NCI-H774 (cell line): Measurements from ENCODE around the gene ACAA2.
A peak's percentile ranks its signal among the peaks of the same experiment; 100 is the strongest.
"Not testable (repeated sequence)": the region's sequence is repeated elsewhere in the genome, so short reads cannot be mapped to it uniquely, and the experiment has no call there.

Experiments used
- DNase-seq: peaks from one replicate; lab custom pipeline; 2025; lab: John Stamatoyannopoulos, UW

The ACAA2 gene

DNA sequence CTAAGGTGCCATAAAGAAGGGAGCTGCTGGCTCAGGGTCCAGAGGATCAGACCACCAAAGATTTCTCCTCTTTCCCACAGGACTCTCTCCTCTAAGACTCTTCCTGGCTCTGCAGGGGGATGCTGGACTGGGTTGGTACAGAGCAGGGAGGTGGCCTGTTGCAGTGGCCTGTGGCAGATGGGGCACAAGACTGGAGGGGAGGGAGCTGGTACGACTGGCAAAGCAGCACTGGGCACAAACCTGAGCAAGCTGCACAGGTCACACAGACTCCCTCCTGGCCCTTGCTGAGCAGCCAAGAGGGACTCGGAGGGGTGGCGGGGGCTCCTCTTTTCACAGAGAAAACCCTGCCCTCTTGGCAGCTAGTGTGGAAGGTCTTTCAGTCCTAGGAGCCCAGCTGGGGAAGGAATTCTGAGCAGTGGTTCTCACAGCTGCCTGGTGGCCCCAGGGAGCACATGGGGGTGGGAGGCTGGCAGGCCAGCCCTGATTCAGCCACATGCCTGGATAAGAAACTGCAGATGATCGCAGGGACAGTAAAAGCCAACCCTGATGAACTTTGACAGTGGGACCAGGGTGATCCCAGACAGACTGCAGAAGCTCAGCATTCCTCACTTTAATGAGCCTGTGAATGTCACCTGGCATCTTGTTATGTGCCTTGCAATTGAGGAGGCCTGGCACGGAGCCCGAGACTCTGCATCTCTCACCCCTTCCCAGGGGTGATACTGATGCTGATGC, 32.5 kb upstream of the ACAA2 start:
- DNase-seq, result no peak

DNA sequence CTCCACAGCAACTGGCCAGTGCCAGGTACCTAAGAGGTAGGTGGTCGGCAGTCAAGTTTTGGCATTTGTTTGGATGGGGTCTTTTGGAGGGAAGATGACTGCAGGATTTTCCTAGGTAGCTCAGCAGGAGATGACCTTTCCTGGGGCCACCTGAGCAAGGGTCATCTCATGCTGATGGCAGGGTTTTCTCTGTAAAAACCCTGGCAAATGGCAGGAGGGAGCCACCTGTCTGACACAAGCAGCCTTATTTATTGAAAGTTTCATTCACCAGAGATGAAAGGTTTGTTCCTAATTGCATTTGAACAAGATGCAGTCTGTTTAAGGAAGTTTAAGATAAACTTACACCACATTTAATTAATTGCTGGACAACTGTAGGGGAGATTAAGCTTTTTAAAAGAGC, 31.6 kb upstream of the ACAA2 start:
- DNase-seq, result no peak

DNA sequence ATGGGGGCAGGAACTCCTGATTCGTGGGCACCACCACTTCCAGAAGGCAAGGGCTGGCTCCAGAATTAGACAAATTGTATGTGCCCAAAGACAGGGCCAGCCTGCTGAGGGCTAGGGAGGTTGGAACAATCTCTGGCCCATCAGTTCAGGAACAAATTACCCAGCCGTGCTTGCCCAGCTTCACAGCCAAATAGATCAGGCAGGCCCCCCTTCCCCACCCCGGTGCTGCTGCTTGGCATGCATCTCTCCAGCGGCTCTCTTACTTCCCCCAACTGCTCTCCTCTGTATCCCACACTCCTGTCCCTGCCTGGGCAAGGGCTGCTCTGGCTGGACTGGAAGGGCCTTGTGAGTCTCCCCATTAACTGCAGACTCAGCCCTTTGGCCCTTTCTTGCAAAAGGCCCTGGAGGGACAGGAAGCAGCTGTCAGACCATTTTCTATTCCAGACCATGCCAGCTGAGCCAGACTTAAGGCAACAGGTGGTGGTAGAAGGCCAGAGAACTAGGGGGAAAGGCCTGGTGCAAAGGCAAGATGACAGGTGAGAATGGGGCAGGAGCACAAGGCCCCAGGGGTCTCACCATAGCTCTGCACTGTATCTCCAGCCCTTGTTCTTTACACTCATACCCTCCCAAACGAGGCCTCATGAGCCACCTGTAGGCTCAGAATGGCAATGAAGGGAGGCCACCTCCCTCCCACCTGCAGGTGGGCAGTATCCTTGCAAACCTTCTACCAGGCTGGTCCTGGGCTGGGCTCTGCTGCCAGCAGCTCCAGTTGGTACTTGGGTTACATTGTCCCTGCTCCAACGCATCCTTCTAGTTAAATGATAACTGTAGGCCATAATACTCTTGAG, 30.7 kb upstream of the ACAA2 start:
- no peak for DNase-seq

DNA sequence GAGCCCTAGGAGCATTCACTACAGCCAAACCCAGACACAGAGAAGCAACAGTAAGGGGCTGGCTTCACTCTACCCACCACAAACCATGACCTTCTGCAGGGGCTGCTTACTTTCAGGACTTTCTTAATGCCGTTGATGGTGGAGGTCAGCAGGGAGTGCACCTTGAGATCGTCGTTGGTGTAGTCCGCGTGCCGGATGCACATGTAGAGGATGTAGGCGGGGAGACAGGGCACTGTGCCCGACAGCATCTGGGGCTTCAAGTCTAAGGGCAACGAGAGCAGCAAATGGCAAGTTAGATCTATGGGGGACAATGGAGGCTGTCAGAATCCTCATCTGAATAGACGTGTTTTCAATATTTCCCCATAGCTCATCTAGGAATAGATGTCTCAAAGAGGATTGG, 29.8 kb upstream of the ACAA2 start:
- no peak for DNase-seq

DNA sequence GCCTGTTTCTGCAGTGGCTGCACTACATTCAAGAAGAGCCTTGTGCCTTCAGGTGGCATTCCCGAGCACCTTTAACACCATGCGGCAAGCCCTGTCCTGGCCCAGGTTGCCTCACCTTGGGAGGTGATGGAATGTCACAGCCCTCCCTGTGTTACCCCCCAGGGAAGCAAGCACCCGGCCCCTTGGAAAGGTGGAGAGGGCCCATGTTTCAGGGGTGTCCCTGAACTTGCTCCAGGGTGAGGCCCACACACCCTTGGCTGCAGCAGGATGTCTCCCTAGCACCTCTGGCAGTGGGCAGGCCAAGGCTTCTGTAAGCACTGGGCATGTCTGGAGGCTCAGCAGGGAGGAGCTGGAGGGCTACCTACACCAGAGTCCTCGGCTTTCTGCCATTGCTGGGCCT, 29.3 kb upstream of the ACAA2 start:
- DNase-seq, result no peak

DNA sequence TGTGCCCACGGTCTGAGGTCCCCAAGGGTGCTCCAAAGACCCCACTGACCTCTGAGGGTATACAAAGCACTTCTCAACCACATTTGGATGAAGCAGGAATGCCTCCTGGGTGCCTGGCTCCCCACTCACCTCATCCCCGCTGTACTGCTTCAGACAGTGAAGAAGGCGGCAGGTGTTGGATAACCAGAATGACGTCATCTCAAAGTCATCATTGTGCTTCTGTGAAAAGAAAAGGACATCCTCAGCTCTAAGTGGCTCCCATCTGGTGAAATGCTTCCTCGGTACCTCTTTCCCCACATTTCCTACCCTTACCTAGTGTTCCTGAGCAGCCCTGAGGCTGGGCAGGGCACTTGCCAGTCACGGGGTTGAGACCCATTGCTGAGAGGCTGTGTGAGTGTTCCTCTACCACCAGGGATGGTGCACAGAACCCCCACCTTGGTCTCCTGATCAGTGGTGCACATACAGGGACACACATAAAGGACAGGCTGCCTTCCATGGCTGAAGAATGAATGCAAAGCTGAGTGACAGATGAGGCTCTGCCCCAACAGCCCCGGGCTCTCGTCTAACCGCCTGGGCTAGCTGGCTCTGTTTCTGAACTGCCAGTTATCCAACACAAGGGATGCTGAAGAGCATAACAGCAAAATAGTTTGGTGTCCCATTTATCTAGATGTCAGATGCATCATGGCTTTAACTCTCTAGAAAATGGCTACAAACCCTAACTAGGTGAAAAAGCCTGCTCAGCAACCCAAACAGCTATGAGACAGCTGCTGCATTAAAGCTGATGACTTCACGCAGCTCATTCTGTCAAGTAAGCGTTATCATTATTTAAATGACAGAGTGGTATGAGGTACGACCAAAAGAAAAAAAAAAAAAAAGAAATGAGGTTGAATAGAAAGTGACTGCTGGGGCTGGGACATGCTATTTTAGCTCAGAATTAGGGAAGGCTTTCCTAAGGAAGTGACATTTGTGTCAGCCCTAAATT, 28.2 kb upstream of the ACAA2 start:
- DNase-seq, result no peak

DNA sequence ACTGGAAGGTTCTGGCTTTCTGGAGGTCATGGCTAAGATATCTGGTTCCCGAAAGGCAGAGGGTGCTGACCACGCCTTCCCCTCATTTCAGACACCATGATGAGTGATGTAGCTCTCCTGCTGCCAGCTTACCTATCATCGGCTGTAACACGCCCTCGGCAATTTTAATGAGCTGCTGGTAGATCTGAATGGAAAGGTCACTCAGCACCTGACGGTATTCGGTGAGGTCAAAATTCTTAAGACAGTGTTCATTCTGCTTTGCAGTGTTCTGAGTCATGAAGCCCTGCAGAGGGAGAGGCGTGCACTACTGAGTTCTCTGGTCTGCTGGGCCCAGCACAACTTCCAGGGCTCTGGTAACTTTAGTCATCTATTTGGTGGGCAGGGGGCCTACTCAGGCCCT, 25.7 kb upstream of the ACAA2 start:
- no peak for DNase-seq

DNA sequence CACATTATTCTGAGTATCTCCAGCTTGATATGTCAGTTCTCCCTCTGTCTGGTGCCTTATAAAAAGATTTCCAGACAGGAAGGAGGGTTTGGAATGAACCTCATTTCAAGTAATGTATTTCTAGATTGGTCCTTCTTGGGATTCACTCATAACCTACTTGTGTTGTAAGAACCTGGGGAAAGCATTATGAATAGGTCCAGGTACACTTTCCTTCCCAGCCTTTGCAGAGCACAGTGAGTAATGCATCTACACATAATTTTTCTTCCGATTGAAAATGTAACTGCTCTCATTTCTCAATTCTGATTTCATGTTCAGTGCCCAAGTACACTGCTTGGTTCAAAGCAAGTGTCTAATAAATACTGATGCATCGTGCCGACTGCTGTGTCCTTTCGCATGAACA, 25.0 kb upstream of the ACAA2 start:
- no peak for DNase-seq

DNA sequence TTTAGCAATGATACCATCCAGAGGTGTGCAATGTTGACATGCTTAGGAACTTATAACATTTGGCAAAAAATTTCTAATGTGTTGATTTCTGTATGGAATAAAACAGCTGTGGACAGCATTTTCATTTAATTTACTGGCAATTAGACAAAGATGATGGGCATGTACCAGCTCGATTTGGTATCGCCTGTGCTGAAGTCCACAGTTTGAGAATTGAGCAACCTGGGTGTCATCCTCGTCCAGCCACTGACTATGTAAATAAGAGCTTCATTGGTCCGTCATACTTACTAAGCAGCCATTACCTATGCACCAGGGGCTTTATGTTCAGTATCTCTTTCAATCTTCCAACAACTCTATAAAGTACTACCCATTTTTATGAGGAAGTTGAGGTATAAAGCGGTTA, 24.6 kb upstream of the ACAA2 start:
- no peak for DNase-seq

DNA sequence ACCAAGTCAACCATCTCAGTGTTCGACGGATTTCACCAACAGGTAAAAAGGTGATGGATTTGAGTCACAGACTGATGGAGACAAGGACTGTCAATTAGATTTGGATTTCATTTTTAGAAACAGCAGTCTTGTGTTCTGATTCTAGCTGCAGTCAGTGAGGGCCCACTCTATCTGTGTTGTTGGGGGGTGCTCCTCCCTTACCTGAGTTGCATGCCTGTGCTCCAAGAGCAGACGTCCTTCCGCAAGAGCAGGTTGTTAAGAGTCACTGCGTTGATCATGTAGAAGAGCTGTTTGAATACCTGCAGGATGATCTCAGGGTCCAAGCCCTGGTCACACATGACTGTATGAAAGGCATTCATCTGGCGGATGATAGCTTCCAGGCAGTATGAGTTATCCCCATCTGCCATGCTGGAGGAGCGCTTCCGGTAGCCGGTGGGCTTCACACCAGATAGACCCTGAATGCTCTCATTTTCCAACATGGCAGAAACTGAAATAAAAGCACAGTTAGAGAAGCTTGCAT, 24.0 kb upstream of the ACAA2 start:
- not testable (repeated sequence) for DNase-seq

DNA sequence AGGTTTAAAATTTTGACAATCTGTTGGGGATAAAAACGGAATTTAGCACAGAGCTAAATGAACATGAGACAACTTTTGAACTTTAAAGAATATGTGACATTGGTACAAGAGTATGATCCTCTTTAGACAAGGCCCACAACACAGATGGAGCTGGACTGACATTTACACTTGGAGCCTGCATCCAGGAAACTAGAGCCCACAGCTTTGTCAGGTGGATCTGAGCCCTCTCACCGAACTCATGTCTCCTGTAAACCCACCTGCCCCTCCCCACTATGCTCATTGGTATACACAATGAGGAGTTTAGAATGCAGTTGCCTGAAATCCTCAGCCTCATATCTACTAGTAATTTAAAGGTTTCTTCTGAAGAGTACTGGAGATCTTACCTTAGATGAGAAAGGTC, 22.1 kb upstream of the ACAA2 start:
- DNase-seq, result no peak

DNA sequence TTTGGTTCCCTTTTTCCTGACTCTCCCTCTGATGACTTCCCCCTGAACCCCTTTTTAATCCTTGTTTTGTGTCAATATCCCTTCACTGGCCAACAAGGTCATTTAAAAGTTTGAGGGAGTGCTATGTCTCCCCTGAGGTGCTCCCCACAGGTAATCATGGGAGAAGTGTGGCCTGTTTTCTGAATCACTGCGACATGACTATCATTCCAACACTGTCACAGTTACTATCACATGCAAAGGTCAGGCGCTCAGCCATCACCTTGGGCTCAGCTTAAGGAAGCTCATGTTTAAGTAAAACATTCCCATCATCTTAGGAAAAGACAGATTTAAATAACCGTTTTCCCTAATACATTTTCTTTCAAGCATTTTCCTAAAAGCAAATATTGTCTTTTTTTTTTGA, 20.9 kb upstream of the ACAA2 start:
- no peak for DNase-seq

DNA sequence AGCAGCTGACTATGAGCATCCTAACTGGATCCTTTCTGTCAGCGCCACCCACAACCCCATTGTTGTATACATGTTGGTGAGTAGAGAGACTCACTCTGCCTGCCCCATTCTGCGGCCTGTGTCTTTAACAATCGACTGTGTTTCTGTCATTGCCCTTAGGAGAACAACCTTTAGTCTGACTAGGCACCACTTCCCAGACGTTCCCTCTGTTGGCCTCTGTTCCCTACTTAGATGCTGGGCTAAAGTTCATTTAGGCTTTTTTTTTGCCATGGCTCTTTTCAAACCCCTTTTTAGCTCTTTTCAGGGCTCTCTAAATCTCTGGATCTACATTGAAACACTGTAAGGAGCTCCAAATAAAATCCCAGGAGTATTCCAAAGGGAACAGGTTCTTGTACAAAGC, 20.5 kb upstream of the ACAA2 start:
- DNase-seq, result no peak

DNA sequence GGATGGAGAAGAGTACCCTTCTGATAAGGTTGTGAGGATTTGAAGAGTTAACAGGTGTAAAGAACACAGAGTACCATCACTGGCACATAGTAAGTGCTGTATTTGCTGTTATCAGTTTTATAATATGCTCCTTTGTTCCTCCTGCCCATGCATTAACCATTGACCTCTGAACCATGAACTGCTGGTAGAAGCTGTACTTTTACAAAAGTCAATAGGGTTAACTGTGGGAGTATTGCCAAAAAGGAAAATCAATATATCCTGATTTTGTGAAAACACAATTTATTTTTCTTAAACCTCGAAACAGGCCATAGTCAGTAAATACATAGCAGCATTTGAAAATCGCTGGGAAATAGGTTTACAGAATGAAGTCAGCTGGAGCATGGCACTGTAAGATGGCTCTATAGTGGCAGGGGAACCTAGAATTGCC, 18.9 kb upstream of the ACAA2 start:
- DNase-seq, result no peak

DNA sequence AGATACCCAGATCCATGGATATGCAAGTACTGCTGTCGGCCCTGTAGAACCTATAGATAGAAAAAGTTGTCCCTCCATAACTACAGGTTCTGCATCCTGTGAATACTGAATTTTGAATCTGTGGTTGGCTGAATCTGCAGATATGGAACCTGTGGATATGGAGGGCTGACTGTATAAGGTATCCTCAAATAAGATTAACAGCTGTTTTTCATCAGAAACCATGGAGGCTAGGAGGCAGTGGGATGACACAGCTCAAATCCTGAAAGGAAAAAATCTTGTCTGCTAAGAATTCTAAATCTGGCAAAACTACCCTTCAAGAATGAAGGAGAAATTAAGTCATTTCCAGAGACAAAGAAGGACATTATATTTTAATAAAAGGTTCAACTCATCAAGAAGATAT, 14.7 kb upstream of the ACAA2 start:
- no peak for DNase-seq

DNA sequence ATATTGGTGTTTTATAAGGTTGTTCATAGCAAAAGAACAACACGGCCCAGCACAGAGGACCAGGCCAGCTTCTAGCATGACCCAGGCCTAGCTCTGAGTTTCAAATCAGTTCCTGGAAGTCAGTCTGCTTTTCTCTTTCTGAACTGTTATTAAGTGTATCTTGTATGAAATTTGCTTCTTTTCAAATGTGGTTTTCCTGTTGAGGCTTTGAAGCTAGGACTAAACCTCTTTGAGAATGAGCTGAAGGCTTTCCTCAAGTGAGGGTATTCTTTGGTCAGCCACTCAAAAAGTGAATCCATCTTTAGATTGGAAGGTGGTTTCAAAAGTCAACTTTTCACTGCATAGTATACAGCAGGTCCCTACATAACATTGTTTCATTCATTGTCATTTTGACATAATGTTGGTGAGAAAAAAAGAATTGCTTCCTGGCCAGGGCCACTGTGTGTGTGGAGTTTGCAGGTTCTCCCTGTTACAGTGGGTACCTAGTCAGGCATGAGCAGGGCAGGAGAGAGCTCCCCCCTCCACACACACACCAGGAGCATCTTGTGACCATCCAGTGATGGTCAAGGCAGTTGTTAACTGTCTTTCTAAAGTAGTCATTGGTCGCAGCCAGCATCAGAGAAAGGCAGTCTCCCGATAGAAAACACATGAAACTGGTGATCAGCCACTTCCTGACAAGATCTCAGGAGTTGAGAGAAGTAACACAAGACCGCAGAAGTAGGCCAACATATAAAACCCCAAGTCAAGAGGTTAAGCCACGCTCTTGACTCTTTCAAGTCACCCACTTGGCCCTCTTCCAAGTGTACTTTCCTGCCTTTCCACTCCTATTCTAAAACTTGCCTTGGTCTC, 6.7 kb upstream of the ACAA2 start:
- no peak for DNase-seq

DNA sequence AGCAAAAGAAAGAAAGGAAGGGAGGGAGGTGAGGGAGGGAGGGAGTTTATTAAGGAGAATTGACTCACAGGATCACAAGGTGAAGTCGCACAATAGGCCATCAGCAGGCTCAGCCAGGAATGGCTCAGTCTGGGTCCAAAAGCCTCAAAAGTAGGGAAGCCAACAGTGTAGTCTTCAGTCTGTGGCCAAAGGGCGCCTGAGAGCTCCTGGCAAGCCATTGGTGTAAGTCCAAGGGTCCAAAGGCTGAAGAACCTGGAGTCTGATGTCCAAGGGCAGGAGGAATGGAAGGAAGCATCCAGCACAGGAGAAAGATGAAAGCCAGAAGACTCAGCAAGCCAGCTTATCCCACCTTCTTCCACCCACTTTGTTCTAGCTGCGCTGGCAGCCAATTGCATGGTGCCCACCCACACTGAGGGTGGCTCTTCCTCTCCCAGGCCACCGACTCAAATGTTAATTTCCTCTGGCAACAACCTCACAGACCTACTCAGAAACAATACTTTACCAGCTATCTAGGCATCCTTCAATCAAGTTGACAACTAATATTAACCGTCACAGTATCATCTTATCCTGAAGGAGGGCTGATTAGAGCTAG, 5.8 kb upstream of the ACAA2 start:
- DNase-seq, result no peak

DNA sequence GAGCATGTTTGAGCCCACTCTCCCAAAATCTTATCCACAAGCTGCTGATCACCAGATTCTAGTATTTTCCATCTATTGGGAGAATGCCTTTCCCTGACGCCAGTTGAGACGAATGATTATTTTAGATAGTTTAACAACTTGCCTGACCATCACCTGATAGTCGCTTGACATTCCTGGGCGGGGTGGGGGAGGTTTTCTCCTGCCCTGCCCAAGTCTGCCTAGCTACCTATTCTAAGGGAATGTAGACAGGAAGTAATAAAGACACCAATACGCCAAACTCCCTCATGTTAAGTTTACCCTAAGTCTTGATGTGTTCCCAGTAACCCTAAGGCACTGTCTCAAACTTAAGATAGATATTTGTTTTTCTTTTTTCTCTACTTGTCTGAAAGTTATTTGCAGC, 4.6 kb upstream of the ACAA2 start:
- no peak for DNase-seq

DNA sequence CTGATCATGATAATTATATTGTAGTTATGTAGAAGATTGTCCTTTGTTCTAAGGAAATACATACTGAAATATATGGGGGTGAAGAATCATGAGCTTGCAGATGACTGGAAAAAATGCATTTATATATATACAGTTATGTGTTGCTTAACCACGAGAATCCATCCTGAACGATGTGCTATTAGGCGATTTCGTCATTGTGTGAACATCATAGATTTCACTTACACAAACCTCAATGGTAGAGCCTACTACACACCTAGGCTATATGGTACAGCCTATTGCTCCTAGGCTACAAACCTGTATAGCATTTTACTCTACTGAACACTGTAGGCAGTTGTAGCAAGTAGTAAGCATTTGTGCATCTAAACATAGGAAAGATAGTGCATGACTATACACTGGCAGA, 2.6 kb upstream of the ACAA2 start:
- no peak for DNase-seq

DNA sequence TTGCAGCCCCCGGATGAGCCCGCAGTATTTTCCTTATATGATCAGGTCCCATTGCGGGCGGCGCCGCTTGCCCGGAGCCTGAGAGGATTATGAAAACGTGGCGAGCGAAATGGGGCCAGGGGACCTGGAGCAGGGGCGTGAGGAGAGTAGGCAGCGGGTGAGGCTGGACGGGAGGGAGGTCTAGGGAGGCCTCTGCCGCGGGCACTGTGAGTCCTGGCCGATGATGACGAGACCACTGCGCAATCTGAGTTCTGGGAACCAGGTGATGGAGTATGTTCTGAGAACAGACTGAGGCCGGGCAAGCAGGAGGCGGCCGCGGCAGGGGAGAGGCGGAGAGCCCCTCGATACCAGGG, 790 bp upstream of the ACAA2 start:
- peak; percentile 36 for DNase-seq

DNA sequence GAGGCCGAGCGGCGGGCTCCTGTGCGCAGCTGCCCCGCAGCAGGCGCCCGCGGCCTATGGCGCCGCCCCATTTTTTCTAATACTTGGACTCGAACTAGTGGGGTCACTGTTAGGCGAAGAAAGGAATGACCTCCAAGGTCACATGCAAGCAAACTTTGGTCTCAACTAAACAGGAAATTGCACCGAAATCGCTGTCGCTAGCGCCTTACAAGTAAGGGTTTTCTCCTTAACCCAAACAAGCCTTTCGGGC, 339 bp downstream of the ACAA2 start:
- no peak for DNase-seq
